ENCODE measurements around the gene MAP4K1.

Gene MAP4K1

GRCh38 chr19:38542040-38542439 lies 75.7 kb downstream of the MAP4K1 start:
- DNase-seq: no peak

- DNase-seq: no peak
Observed at GRCh38 chr19:38539751-38540150, 78.0 kb downstream of the MAP4K1 start.

GRCh38 chr19:38538793-38539528 lies 78.8 kb downstream of the MAP4K1 start:
- no peak for DNase-seq

- DNase-seq: no peak
Observed at GRCh38 chr19:38538386-38538785, 79.4 kb downstream of the MAP4K1 start.
